Measurements from ENCODE around the gene BCORL1.

Gene BCORL1

DNA sequence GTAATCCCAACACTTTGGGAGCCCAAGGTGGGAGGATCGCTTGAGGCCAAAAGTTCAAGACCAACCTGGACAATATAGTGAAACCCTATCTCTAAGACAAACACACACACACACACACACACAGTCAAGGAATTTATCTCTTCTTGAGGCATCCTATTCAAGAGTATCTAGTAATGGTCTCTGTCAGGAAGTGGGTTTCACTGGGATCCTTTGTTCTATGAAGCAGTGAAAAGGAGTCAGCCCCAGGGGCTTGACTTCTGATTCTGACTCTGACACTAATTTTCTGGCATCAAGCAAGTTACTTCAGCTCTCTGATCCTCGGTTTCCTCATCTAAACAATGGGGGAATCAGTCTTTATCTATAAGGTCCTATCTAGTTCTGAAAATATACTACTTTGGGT is 41.7 kb upstream of the BCORL1 start:
- Histone ChIP-seq H3K4me3 (ENCODE audit: low read depth in 1 of 2, low read length in 2 of 2) (no peak overlapping the region), H3K79me2 (ENCODE audit: insufficient read depth, low read length) (no peaks in the 10 kb centered on the region), H3K36me3 (ENCODE audit: insufficient read depth, low read length) (no peaks in the 10 kb centered on the region), H3K27me3 (ENCODE audit: insufficient read depth, low read length, poor library complexity) (no peaks in the 10 kb centered on the region), H3K4me1 (ENCODE audit: insufficient read depth, low read length) (no peaks in the 10 kb centered on the region; the same call in 1 of the 2 replicates), H3K9ac (ENCODE audit: low read depth, low read length) (no peak overlapping the region), H3K27ac (ENCODE audit: low read length) (no peak overlapping the region), H4K20me1 (ENCODE audit: insufficient read depth, low read length) (no peaks in the 10 kb centered on the region), H3K9me3 (ENCODE audit: insufficient read depth, low read length, severe bottlenecking) (no peaks in the 10 kb centered on the region), H2AFZ (ENCODE audit: low read depth, low read length) (no peak overlapping the region), H3K4me2 (ENCODE audit: insufficient read depth, low read length) (no peak overlapping the region)
- DNase-seq (peak; percentile 15), ATAC-seq (ENCODE audit: insufficient read depth, low read depth) (peak; percentile 80)
- no peak for TF ChIP-seq EZH2 (IDR thresholded peaks at IDR 0.05; ENCODE audit: borderline replicate concordance, low read depth, low read length, severe bottlenecking)
- TF ChIP-seq, protein P1, sequence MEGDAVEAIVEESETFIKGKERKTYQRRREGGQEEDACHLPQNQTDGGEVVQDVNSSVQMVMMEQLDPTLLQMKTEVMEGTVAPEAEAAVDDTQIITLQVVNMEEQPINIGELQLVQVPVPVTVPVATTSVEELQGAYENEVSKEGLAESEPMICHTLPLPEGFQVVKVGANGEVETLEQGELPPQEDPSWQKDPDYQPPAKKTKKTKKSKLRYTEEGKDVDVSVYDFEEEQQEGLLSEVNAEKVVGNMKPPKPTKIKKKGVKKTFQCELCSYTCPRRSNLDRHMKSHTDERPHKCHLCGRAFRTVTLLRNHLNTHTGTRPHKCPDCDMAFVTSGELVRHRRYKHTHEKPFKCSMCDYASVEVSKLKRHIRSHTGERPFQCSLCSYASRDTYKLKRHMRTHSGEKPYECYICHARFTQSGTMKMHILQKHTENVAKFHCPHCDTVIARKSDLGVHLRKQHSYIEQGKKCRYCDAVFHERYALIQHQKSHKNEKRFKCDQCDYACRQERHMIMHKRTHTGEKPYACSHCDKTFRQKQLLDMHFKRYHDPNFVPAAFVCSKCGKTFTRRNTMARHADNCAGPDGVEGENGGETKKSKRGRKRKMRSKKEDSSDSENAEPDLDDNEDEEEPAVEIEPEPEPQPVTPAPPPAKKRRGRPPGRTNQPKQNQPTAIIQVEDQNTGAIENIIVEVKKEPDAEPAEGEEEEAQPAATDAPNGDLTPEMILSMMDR (IDR thresholded peaks at IDR 0.05; ENCODE audit: borderline replicate concordance, extremely low read depth, low read length, poor library complexity, severe bottlenecking): no peak

DNA sequence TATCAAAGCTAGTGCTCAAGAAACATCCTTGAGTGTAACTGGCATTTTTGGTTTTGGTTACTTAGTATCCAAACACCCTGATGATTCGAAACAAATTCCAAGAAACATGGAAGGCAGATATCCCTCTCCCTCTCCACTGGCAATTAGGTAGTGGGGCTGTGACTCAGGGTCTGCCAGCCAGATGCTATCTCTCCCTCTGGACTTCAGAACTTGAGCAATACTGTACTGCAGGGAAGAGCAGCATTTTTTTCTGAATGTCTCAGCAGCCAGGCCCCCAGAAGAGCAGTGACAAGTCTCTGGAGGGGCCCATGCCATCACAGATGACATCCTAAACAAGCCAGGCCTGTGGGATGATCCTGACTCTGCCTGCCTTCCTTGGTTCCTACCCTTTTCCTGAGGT is 37.3 kb upstream of the BCORL1 start:
- Histone ChIP-seq H3K9ac (ENCODE audit: low read depth, low read length) (no peak overlapping the region), H3K27me3 (ENCODE audit: insufficient read depth, low read length, poor library complexity) (no peaks in the 10 kb centered on the region), H3K36me3 (ENCODE audit: insufficient read depth, low read length) (no peaks in the 10 kb centered on the region), H3K4me1 (ENCODE audit: insufficient read depth, low read length) (no peaks in the 10 kb centered on the region; the same call in 1 of the 2 replicates), H2AFZ (ENCODE audit: low read depth, low read length) (no peak overlapping the region), H3K27ac (ENCODE audit: low read length) (no peak overlapping the region), H3K4me2 (ENCODE audit: insufficient read depth, low read length) (no peak overlapping the region), H3K79me2 (ENCODE audit: insufficient read depth, low read length) (no peaks in the 10 kb centered on the region), H3K9me3 (ENCODE audit: insufficient read depth, low read length, severe bottlenecking) (no peaks in the 10 kb centered on the region), H4K20me1 (ENCODE audit: insufficient read depth, low read length) (no peaks in the 10 kb centered on the region), H3K4me3 (ENCODE audit: low read depth in 1 of 2, low read length in 2 of 2) (no peak overlapping the region)
- no peak for DNase-seq
- no peak for TF ChIP-seq EZH2 (IDR thresholded peaks at IDR 0.05; ENCODE audit: borderline replicate concordance, low read depth, low read length, severe bottlenecking)
- TF ChIP-seq, protein P1 (IDR thresholded peaks at IDR 0.05; ENCODE audit: borderline replicate concordance, extremely low read depth, low read length, poor library complexity, severe bottlenecking): no peak
- ATAC-seq (ENCODE audit: insufficient read depth, low read depth): no peak

DNA sequence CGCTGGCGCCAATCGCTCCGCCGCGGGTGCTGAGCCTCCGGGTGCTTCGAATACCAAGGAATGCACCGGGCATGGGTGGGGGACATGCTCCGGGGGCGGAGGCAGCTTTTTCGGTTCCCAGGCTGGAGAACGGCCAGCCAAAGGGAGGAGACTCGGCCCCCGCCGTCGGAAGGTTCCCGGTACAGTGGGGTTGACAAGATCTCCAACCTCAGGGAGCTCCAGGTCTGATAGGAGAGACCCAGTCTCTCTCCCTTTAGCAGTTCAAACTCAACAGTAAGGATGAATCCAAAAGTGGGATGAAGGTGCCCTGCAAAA is 29.1 kb upstream of the BCORL1 start:
- Histone ChIP-seq H2AFZ (ENCODE audit: low read depth, low read length) (peak overlapping the region; percentile 93; the same call in 1 of the 2 replicates), H3K27me3 (ENCODE audit: insufficient read depth, low read length, poor library complexity) (no peaks in the 10 kb centered on the region), H3K36me3 (ENCODE audit: insufficient read depth, low read length) (no peaks in the 10 kb centered on the region), H4K20me1 (ENCODE audit: insufficient read depth, low read length) (no peaks in the 10 kb centered on the region), H3K27ac (ENCODE audit: low read length) (peak overlapping the region; percentile 83), H3K4me2 (ENCODE audit: insufficient read depth, low read length) (peak overlapping the region; percentile 85), H3K9me3 (ENCODE audit: insufficient read depth, low read length, severe bottlenecking) (no peaks in the 10 kb centered on the region), H3K9ac (ENCODE audit: low read depth, low read length) (peak overlapping the region; percentile 76), H3K79me2 (ENCODE audit: insufficient read depth, low read length) (no peaks in the 10 kb centered on the region), H3K4me3 (ENCODE audit: low read depth in 1 of 2, low read length in 2 of 2) (peak overlapping the region; percentile 20 to 61; a peak in 3 of 4 replicates), H3K4me1 (ENCODE audit: insufficient read depth, low read length) (peaks cover 36% of the 10 kb centered on the region)
- no peak for ATAC-seq (ENCODE audit: insufficient read depth, low read depth)
- no peak for DNase-seq
- TF ChIP-seq, protein P1 (IDR thresholded peaks at IDR 0.05; ENCODE audit: borderline replicate concordance, extremely low read depth, low read length, poor library complexity, severe bottlenecking): no peak
- no peak for TF ChIP-seq EZH2 (IDR thresholded peaks at IDR 0.05; ENCODE audit: borderline replicate concordance, low read depth, low read length, severe bottlenecking)

DNA sequence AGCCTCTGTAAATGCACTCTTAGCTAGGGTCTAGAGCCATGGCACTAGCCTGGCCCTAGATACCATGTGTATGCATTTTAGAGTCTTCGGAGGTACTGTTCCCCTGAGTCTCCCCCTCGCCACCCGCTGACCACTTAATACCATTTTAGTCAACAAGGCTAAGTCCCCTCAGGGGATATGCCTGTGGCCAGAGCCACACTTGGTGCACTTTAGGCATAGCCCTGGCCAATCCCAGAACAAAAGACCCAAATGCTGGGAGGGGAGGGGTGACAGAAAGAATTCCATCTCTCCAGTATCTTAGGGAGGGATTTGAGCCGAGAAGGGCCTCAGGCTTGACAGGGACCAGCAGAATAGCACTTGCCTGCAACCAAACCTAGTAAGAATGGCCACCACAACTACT is 28.6 kb upstream of the BCORL1 start:
- Histone ChIP-seq H3K36me3 (ENCODE audit: insufficient read depth, low read length) (no peaks in the 10 kb centered on the region), H2AFZ (ENCODE audit: low read depth, low read length) (no peak overlapping the region), H3K9me3 (ENCODE audit: insufficient read depth, low read length, severe bottlenecking) (no peaks in the 10 kb centered on the region), H3K79me2 (ENCODE audit: insufficient read depth, low read length) (no peaks in the 10 kb centered on the region), H3K27ac (ENCODE audit: low read length) (no peak overlapping the region), H3K9ac (ENCODE audit: low read depth, low read length) (no peak overlapping the region), H3K27me3 (ENCODE audit: insufficient read depth, low read length, poor library complexity) (no peaks in the 10 kb centered on the region), H3K4me3 (ENCODE audit: low read depth in 1 of 2, low read length in 2 of 2) (no peak overlapping the region), H4K20me1 (ENCODE audit: insufficient read depth, low read length) (no peaks in the 10 kb centered on the region), H3K4me1 (ENCODE audit: insufficient read depth, low read length) (peaks cover 36% of the 10 kb centered on the region), H3K4me2 (ENCODE audit: insufficient read depth, low read length) (no peak overlapping the region)
- no peak for TF ChIP-seq EZH2 (IDR thresholded peaks at IDR 0.05; ENCODE audit: borderline replicate concordance, low read depth, low read length, severe bottlenecking)
- TF ChIP-seq, protein P1 (IDR thresholded peaks at IDR 0.05; ENCODE audit: borderline replicate concordance, extremely low read depth, low read length, poor library complexity, severe bottlenecking): no peak
- ATAC-seq (ENCODE audit: insufficient read depth, low read depth) (no peak), DNase-seq (no peak)
